Gastroesophageal sphincter (tissue), 3 donors: ENCODE data around the gene STAMBP.

Source experiments
- CTCF ChIP-seq, 4 experiments: fragments of 200-600 bp in 2 of 4; fragments of 450-650 bp in 2 of 4; sonication (generic) in 1 of 4; IDR thresholded peaks; one replicate each; pipeline ENCODE4 v1.5.1; 2017 to 2019; ENCODE audit warnings: antibody characterized with exemption in 4 of 4, mild to moderate bottlenecking in 2 of 4, moderate library complexity in 2 of 4
- EP300 ChIP-seq: sonication (generic); formaldehyde crosslinking; IDR thresholded peaks from one replicate; pipeline ENCODE4 v1.6.1; 2017; ENCODE audit warnings: antibody characterized with exemption, mild to moderate bottlenecking
- POLR2A ChIP-seq, 2 donors: fragments of 450-650 bp; IDR thresholded peaks; one replicate each; pipeline ENCODE4 v1.6.1; 2017; ENCODE audit warnings: antibody characterized with exemption in 2 of 2, mild to moderate bottlenecking in 2 of 2, moderate library complexity in 1 of 2
- POLR2AphosphoS5 ChIP-seq: sonication (generic); formaldehyde crosslinking; IDR thresholded peaks from one replicate; pipeline ENCODE4 v1.6.1; 2017; ENCODE audit warnings: antibody characterized with exemption

- TF ChIP-seq CTCF (IDR thresholded peaks at IDR 0.05), result no peak
- TF ChIP-seq EP300, result no peak
- TF ChIP-seq POLR2AphosphoS5, result no peak
- no peak for TF ChIP-seq POLR2A (IDR thresholded peaks at IDR 0.05)
Measured at GRCh38 chr2:73894475-73894850, 65.7 kb downstream of the STAMBP start.
